A673 (cell line): ENCODE results near the gene NCOR2.

ENCODE experiments used
- EZH2 ChIP-seq: fragments of 200-600 bp; sonication (generic); IDR thresholded peaks from 2 replicates; pipeline ENCODE4 v1.6.1; 2017; ENCODE audit warnings: borderline replicate concordance, low read depth, mild to moderate bottlenecking, mixed read lengths, antibody characterized with exemption, low read length; ENCODE audit not compliant: poor library complexity, severe bottlenecking
- TF ChIP-seq, protein P1 (sequence below): fragments of 300-800, 200-600 bp; sonication (generic); conservative IDR thresholded peaks from 2 replicates; pipeline ENCODE4 v1.5.1; 2017; ENCODE audit warnings: low read depth, mild to moderate bottlenecking, antibody characterized with exemption, low read length, moderate library complexity, mixed read lengths

DNA sequence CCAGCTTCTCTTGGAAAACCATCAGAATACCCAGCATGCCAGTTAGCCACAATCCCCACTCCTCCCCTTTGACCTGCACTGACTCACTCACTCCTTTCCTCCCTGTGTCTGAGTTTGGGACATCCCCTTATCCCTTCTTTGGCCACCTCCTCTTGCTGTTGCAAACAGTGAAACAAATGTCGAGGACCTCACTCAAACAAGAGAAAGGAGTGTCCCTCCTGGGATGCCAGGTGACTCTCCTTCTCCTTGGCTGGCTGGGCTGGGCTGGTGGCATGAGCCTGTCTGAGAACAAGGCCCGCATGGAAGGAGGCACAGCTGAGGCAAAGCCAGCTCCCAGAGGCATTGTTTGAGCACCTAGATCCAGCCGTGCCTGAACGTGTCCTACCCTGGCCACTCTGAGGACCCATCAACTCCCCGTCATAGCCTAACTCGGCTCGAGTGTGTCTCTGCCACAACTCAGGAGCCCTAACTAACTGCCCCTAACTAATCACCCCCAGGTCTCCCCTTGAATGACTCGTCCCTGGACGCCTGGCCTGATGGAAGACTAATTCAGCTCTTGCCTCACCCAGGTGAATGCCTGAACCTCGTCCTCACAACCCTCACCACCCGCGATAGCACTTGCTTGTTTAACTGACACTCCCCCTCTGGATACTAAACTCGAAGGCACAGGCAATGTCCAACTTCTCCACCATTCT is 43.0 kb downstream of the NCOR2 start:
- TF ChIP-seq, protein P1, sequence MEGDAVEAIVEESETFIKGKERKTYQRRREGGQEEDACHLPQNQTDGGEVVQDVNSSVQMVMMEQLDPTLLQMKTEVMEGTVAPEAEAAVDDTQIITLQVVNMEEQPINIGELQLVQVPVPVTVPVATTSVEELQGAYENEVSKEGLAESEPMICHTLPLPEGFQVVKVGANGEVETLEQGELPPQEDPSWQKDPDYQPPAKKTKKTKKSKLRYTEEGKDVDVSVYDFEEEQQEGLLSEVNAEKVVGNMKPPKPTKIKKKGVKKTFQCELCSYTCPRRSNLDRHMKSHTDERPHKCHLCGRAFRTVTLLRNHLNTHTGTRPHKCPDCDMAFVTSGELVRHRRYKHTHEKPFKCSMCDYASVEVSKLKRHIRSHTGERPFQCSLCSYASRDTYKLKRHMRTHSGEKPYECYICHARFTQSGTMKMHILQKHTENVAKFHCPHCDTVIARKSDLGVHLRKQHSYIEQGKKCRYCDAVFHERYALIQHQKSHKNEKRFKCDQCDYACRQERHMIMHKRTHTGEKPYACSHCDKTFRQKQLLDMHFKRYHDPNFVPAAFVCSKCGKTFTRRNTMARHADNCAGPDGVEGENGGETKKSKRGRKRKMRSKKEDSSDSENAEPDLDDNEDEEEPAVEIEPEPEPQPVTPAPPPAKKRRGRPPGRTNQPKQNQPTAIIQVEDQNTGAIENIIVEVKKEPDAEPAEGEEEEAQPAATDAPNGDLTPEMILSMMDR = no peak
- no peak for TF ChIP-seq EZH2
